ENCODE results near the gene FAM156A. TPM values are rescaled to one million over a fixed set of nuclear protein-coding genes. Genes with fewer than 3 reads are reported as not detected.
"Not testable (repeated sequence)": the region's sequence is repeated elsewhere in the genome, so short reads cannot be mapped to it uniquely, and the experiment has no call there.

FAM156A gene, protein sequence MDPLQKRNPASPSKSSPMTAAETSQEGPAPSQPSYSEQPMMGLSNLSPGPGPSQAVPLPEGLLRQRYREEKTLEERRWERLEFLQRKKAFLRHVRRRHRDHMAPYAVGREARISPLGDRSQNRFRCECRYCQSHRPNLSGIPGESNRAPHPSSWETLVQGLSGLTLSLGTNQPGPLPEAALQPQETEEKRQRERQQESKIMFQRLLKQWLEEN
- polyA plus RNA-seq (2013, experiment 1 of 2; ENCODE audit: insufficient read length) = 31.6 TPM
- 30.6 TPM for polyA plus RNA-seq (2013, experiment 2 of 2; ENCODE audit: insufficient read length)

DNA sequence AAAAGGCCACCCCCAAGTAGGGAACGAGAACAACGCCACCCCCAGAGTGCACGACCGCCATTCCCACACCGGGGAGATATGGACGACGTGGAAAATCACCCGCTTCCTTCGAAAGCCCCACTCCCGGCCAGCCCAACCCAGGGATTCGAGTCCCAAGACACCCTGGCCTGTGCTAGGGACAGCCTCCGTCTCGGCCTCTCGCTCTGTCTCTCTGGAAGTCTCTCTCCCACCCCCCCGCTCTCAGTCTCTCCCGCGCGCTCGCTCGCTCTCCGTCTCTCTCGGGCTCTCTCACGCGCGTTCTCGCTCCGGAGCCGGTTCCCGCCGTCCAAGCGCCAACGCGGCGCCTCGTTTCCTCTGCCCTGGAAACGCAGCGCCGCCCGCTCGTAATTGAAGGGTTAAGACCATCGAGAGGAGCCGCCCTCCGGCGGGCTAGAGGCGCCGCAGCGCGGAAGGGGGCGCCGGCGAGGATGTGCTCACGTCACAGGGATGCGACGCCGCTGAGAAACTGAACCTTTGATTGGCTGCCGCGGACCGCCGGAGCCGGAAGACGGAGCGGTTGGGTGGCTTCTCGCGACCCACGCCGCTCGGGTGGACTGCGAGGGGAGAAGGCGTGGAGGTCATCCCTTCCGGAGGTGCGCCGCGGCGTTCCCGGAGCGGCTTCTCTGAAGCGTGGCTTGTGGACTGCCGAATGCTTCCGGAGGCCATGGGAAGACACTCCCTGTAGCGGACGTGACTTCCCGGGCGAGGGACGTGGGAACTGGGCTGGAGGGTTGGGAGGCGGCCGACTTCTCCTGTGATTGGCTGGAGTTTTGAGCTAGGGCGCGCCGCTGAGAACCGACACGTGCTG, at the start of gene FAM156A:
FAM156A (minus strand) TSS at position 406 of the 847 bp plus-strand sequence. CDS start 9,930 bp downstream, outside the sequence.
- DNase-seq = not testable (repeated sequence)

DNA sequence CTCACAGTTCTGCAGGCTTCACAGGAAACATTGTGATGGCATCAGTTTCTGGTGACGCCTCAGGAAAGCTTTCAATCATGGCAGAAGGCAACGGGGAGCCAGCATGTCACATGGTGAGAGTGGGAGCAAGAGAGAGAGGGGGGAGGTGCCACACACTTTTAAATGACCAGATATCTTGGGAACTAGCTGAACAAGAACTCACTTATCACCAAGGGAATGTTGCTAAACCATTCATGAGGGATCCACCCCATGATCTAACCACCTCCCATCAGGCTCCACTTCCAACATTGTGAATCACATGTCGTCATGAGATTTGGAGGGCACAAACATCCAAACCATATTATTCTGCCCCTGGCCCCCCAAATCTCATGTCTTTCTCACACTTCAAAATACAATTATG, 47.0 kb upstream of the FAM156A start:
- no peak for DNase-seq

DNA sequence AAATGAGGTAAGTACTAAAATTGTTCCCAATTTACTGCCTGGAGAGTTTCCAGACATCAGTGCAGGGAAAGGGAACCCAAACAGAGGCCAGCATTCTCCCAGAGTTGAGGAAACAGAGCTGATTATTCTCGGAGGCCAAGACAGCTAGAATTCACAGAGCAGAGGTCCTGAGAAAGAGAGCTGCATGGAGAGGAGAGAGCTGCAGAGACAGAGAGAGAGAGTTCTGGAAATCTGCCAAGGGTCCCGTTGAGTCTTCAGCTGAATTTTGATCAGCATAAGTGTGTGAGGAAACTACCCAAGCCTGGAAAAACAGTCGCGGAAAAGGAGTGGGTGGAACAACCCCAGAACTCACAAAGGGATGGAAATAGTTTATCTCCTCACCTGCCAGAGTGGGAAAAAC, 46.5 kb upstream of the FAM156A start:
- DNase-seq = no peak

DNA sequence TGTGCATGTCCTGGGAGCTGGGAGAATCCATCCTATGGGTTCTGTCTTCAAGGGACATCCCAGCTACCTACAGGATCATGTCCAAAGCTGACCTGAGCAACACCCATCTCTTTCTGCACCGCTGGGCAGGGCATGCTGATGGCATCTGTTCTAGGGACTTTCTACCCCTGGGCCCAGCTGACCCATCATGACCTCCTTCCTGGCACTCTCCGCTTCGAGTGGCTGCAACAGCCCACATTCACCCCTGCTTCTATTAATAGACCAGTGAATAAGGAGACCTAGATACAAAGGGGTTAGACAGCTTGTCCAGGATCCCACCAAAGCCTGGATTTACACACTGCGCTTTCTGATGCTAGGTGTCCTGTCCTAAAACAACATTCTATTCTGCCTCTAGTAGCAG, 45.7 kb upstream of the FAM156A start:
- DNase-seq = no peak

DNA sequence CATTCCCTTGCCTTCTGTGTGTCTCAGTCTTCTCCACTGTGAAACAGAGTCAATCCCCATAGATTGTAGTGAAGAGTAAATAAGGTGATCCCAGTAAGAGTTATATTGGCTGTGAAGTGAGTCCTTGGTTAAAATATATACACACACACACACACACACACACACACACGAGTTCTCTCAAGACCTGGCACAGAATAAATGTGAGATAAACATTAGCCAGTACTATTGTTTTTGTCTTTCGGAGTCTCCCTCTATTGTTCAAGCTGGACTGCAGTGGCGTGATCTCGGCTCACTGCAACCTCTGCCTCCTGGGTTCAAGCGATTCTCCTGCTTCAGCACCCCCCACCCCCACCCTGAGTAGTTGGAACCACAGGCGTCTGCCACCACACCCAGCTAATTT, 44.8 kb upstream of the FAM156A start:
- no peak for DNase-seq

DNA sequence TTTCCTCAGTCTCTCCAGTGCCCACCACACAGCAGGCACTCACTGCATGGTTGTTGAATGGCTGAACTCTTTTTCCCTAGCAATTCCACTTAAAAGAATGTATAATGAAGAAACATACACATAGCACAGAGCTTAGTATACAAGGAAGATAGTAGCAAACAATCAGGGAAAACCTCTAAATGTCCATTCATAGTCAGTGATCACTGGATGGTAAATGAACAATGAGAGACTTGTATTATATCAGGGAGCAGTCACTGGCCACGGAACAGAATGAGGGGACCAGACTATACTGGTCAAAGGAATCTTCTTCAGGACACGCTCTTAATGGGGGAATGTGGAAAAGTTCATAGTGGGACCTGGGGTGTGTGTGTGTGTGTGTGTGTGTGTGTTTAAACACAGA, 43.6 kb upstream of the FAM156A start:
- no peak for DNase-seq

DNA sequence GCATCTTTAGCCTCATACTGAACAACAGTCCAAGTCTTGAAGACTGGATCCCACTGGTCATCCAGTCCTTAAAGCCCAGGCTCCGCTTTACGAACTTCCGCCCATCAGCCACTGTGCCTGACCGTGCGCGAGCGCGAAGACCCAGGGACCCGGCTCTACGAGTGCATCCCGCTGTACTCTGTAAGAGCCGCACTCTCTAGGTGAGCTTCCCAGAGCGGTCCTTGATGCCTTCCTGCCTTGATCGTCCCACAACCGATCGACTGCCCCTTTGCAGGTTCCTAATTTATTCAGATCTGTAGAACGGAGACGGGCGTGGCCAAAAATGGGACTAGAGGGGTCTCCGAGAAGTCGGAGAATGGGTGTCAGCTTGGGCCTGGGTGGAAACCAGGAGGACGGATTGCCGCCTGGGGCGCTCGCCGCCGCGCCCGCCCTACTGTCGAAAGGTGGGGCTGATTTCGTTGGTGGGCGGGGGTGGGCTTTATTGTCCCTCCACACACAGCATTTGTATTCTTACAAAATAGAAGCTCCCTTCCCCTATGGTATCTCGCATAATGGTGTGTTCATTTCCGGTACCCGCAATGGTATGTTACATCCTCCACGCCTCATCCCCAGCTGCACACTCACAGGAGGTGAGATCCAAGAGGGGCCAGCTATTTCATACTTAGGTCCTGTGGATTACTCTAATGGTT, 42.3 kb upstream of the FAM156A start:
- no peak for DNase-seq

DNA sequence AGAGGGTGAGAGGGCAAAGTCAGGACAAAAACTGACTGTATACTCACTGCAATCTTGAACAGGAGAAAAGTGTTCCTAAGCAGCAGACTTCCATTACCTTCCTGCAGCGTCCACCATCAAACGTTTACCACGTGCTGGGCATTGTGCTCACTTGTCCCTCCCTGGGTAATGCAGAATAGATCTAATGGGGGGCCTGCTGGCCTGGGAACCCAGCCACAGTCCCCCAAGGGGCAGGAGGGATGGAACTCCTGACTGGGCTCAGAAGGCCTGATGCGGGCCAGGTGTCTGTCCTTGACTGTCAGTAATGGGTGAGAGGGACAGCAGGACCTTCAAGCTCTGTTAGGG, 37.6 kb upstream of the FAM156A start:
- DNase-seq = no peak

DNA sequence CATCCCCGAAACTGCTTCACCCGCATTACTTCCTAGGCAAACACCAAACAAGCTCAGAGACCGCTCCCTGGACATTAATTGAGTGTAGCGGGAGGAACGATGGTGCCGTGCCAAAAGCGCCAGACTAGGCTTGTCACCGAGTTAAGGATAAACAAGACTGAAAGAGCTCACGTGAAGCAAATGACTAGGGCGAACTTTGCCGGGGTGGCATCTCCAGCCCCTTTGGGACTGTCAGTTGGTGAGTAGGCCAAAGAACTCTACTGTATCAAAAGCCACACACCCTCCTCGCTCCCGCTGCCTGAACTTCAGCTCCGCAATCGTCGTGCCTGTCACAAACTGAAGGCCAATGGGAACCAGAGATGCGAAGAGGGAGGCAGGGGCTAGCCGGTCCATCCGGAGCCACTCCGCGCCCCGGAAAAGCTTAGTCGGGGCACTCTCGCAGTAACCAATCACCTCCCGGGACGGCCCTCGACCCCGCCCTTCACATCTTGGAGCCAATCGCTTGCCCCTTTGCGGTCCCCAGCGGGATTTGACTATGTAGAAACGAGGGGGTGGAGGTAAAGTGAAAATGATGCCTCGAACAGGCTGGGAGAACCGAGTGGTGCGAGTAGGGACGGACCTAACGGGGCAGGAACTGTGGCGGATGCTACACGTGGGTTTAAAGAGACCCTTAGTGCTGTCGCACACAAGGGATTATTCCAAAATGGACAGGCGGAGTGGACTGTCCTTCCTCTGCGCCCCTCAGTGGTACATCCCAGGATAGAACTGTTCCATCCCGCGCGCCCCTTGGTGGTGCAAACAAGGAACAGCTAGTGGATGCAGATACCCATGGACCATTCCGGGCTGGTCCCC, 37.0 kb upstream of the FAM156A start:
- DNase-seq = peak; percentile 96

DNA sequence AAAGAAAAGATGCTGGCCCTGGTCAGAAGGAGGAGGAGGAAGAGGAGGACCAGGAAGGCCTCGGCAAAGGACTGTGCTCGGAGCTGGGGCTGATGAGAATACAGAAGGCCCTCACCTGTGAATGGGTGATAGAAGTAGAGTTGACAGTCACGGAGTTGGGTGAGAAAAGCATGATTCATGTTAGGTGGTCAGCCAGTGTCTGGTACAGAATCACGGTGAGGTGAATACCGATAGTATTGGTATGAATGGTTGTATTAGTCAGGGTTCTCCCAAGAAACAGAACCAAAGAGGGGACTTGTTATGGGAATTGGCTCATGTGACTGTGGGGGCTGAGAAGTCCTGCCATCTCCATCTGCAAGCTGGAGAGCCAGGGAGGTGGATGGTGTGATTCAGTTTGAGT, 32.5 kb upstream of the FAM156A start:
- DNase-seq = no peak

DNA sequence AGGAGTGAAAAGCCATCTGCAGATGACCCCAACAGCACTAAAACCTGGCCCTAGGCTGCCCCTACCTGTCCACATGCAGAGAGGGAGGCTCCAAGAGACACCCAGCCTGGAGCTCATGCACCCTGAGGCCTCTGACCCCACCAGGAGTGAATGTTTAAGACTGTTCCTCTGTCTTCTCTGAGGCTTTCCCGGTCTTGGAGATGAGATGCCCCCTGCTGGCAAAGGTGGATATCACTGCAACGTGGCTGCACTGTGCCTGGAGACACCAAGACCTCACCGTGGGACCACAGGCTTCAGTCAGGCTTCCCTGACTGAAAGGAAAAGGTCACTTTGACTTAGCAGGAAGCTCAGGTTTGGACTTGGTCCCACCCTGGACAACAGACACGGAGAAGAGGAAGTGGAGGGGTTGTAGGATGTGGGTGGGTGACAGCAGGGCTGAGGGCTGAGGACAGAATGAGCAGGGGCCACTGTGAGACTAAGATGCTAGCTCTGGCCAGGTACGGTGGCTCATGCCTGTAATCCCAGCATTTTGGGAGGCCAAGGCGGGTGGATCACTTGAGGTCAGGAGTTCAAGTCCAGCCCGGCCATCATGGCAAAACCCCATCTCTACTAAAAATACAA, 31.8 kb upstream of the FAM156A start:
- DNase-seq = peak; percentile 68

DNA sequence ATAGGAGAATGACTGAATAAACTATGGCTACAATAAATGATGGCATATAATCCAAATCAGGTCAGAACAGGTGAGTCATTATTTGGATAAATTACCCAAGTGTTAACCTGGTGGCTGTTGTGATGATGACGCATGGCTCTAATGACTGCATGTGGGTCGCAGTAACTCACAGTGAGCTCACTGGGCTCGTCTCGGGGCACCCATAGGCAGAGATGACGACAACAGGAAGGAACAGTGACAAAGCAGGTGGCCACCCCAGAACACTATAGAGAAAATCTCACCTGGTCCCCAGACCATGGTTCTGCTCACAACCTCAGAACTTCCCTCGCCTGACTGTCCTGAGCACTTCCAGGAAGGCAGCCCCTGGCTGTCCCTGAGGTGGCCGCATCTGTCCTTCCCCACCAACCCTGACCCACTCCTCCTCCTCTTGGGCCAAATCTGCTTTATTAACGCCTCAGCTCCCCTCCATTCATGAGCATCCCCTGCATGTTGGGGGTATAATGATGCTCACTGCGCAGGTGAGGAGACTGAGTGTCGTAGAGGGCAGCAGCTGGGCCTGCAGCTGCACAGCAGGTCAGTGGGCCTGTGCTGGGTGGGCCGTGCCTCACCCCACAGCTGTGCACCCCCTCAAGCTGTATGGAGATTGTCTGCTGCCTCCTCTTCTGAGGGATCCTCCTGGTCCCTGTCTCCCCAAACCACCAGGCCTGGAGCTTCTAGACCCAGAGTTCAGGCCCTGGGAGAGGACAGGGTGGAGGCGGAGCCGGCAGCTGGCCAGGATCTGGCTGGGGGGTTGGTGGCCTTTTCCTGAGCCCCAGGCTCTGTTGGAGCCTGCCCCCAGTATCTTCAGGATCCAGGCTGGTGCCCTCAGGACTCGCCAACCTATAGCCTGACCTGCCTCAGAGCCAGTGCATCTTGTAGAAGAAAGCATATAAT, 30.9 kb upstream of the FAM156A start:
- DNase-seq = no peak

DNA sequence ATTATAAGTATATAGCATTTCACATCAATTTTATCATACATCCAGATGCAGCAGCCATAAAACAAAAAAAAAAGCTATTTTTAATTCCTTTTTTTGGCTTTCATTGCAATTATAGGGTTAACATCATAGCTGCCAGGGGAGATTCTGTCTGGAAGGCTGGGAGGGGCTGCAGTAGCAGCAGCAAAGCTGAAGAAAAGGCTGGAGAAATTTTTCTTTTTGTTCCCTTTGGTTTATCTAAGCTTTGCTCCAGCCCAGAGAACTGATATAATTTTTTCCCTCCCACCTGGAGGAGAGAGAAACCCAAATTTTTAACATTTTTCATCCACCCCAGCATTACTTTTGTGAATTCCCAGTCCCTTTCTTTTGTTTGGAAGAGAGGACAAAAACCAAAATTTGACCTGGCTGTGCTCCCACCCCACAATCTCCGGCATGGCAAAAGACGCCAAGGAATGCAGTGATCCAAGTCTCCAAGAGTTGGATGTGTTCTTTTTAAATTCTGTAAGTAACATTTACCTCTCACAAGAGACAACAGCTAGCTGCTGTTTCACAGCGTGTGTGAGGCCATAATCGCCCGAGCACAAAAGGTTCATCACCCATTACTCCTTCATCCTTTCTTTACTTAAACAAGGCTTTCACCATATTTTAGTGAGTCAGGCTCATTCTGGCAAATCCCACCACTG, 25.1 kb upstream of the FAM156A start:
- no peak for DNase-seq

DNA sequence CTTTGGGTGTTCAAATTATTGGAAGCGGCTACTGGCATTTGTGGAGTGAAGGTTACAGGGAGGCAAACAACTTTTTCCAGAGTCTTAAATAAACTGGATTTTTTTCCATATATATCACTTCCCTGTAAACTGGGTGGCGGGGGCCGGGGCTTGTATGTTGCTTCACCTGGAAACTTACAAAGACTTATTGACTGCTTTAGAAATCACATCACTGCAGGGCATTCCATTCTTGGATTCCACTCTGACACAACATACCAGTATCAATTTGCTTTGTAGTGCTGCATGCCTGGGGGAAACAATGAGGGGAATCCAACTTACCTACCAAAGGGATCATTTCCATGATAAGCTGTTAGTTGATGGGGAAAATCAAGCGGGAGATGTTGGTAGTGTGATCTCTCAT, 21.7 kb upstream of the FAM156A start:
- no peak for DNase-seq

DNA sequence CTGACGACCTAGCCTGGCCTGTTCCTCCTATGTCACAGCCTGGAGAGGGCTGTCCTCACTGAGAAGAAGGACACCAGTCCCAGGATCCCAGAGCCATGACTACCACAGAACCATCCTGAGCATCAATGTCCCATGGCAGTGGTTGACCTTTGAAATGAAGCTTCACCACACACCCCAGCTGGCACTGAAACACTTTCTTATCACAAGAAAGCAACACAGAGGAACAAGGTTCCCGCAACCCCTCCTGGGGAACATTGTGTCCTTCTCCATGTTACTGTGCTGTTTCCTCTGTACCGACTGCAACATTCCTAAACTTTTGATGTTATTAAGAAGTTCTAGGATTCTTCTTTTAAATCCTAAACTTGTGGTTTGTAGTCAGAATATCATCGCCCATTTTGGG, 21.2 kb upstream of the FAM156A start:
- DNase-seq = no peak

DNA sequence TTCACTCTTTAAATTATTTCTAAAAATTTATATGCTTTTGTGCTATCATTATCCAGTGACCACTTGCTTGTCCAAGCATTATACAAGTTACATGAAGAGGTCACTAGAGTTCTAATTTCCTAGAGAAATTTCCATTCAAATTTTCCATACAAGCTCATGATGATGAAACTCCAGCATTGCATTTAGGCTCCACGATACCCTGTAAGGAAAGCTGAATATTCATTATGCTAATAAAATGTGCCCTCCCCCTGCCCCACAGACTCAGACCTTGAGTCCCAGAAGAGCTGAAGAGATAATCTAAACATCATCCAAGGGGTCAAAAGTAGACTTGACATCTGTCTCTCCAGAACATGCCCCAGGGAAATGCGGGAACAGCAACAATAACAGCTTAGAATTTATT, 19.6 kb upstream of the FAM156A start:
- no peak for DNase-seq

DNA sequence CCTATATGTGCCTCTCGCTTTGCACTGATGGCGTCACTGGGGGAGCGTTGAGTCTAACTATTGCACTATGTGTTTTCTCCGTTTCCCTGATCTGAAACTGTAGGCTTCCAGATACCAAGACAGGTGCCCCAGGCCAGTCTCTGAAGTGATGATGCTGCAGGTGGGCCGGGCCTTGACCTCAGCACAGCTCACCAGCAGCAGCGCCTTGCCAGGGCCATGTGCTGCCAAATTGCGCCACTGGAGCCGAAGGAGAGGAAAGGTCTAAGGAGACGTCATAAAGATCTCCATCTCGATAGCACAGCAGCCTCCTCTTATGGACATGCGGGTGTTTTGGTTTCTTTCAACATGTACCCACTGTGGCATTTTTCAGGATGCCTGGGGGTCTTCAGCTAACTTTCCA, 17.3 kb upstream of the FAM156A start:
- not testable (repeated sequence) for DNase-seq

DNA sequence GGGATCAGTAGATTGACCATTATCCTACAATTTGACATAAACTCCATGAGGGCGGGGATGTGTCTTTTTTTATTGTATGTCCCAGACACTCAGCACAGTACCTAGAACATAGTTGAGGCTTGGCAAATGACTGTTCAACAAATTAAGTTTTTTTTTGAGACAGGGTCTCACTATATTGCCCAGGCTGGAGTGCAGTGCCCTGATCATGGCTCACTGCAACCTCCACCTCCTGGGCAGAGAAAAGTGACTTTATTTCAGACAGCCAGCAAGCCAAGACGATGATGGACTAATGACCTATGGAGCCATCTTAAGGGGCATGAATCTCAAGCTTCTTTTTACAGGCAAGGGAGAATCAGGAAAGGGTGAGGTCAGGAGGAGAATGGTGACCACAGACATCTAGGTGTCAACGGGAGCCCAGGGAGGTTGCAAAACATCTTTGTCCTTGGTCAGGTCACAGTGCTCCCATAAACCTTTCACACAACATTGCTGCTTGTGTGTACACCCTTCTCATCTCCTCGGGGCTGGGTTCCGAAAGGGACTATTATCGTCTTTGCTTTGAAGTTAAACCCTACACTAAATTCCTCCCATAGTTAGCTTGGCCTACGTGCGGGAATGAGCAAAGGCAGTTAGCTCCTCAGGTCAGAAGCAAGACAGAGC, 16.1 kb upstream of the FAM156A start:
- DNase-seq = not testable (repeated sequence)

DNA sequence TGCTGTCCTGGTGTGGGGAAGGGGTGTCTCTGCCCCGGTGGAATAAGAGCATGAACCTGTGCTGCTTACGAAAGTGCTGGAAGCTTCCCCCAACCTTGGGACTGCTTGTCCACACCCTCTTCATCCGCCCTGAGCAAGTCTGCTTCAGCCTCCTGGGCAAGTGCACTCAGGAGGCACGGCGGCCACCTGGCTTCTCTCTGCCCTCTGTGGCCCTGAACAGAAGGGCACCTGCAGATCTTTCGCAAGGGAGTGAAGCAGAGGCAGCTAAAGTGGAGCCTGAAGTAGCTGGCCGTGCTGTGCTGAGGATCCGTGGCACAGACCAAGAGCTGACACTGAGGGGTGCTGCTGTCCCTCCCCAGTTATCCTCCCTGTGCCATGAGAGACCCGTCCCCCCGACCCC, 9.6 kb upstream of the FAM156A start:
- not testable (repeated sequence) for DNase-seq
